HG03064 (cell line): ENCODE measurements around the gene B4GALNT4.
"Not testable (repeated sequence)": the region's sequence is repeated elsewhere in the genome, so short reads cannot be mapped to it uniquely, and the experiment has no call there.

Experiments used
- ATAC-seq: cut with Tn5 transposase; IDR thresholded peaks from one replicate; pipeline ENCODE4 v1.9.1; 2021; ENCODE audit warnings: low read depth; ENCODE audit not compliant: unreplicated experiment

B4GALNT4 gene

GRCh38 chr11:417652-418342, 48.5 kb downstream of the B4GALNT4 start:
- ATAC-seq: no peak

- no peak for ATAC-seq
Measured at GRCh38 chr11:418343-419247, 49.3 kb downstream of the B4GALNT4 start.

- ATAC-seq: no peak
Measured at GRCh38 chr11:419248-420005, 50.1 kb downstream of the B4GALNT4 start.

GRCh38 chr11:420054-420910, 51.0 kb downstream of the B4GALNT4 start:
- no peak for ATAC-seq

GRCh38 chr11:420911-421321, 51.6 kb downstream of the B4GALNT4 start:
- ATAC-seq: no peak

GRCh38 chr11:422249-422656, 53.0 kb downstream of the B4GALNT4 start:
- no peak for ATAC-seq

- no peak for ATAC-seq
Measured at GRCh38 chr11:424232-424631, 54.9 kb downstream of the B4GALNT4 start.

GRCh38 chr11:424766-425165, 55.5 kb downstream of the B4GALNT4 start:
- not testable (repeated sequence) for ATAC-seq

GRCh38 chr11:425301-425700, 56.0 kb downstream of the B4GALNT4 start:
- no peak for ATAC-seq

GRCh38 chr11:426851-427250, 57.6 kb downstream of the B4GALNT4 start:
- no peak for ATAC-seq

- ATAC-seq: no peak
Measured at GRCh38 chr11:428295-428694, 59.0 kb downstream of the B4GALNT4 start.

- no peak for ATAC-seq
Measured at GRCh38 chr11:429391-429790, 60.1 kb downstream of the B4GALNT4 start.

- ATAC-seq: no peak
Measured at GRCh38 chr11:429931-430456, 60.7 kb downstream of the B4GALNT4 start.
